GM12892 (cell line): ENCODE measurements around the gene ZNF576.

Experiments used
- POLR2A ChIP-seq: IDR thresholded peaks from 2 replicates; pipeline ENCODE4 v1.6.1; 2011; ENCODE audit warnings: low read depth, low read length, control low read depth
- POLR2AphosphoS5 ChIP-seq: IDR thresholded peaks from 2 replicates; pipeline ENCODE4 v1.6.1; 2011; ENCODE audit warnings: low read depth, low read length, control low read depth
- TAF1 ChIP-seq: IDR thresholded peaks from 2 replicates; pipeline ENCODE4 v1.6.1; 2011; ENCODE audit warnings: low read depth, mild to moderate bottlenecking, control low read depth, low read length, borderline replicate concordance

DNA sequence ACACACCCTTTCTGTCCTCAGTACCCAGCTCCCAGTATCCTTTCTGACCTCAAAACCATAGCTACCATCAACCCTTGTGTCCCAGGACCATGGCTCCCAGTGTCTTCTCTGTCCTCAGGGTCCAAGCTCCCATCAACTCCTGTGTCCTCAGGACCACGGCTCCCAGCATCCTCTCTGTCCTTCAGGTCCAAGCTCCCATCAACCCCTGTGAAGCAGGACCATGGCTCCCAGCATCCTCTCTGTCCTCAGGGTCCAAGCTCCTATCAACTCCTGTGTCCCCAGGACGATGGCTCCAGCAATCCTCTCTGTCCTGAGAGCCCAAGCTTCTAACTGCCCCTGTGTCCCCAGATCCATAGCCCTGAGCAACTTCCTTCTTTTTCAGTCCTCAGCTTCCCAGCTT, 44.9 kb downstream of the ZNF576 start:
- TF ChIP-seq POLR2A, result no peak
- TF ChIP-seq TAF1, result no peak
- TF ChIP-seq POLR2AphosphoS5, result no peak
